HEK293 (cell line): Measurements from ENCODE around the gene CASQ2.

ENCODE experiments used
- ZNF530 ChIP-seq: fragments of 450-650 bp; formaldehyde crosslinking; IDR thresholded peaks from 2 replicates; pipeline ENCODE4 v1.5.1; 2016; ENCODE audit warnings: low read depth, missing biosample characterization, missing genetic modification characterization
- ZNF76 ChIP-seq: fragments of 450-650 bp; formaldehyde crosslinking; IDR thresholded peaks from 2 replicates; pipeline ENCODE4; 2016; ENCODE audit warnings: low read depth, missing biosample characterization, missing genetic modification characterization, borderline replicate concordance
- TF ChIP-seq, protein P1 (sequence below): fragments of 450-650 bp; formaldehyde crosslinking; IDR thresholded peaks from 2 replicates; pipeline ENCODE4 v1.5.1; 2016; ENCODE audit warnings: missing biosample characterization, missing genetic modification characterization
- TF ChIP-seq, protein P2 (sequence below): sonication (generic); formaldehyde crosslinking; IDR thresholded peaks from 2 replicates; pipeline ENCODE4 v1.8.1; 2022; ENCODE audit warnings: mild to moderate bottlenecking, moderate library complexity, missing genetic modification reagents
- TF ChIP-seq, protein P3 (sequence below): fragments of 450-650 bp; IDR thresholded peaks from 2 replicates; pipeline ENCODE4 v1.5.1; 2018; ENCODE audit warnings: missing biosample characterization, missing genetic modification characterization

DNA sequence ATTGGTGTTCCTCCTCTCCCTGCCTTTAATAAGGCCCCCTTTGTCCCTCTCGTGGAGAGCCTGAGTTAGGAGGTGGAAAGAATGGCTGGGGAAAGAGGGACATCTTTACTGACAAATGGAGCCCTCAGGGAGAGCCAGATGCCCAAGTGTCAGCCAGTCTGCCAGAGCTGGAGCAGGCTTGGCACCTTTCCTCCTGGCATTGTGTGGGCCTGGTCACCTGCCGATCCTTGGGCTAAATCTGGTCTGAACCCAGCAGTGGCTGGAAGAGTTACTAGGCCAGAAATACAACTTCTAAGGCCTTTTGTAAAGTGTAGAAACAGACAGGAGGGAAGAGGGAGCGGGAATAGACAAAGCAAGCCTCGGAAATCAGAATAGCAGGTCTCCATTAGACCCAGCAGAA, 101.8 kb downstream of the CASQ2 start:
- TF ChIP-seq ZNF76 (tag by site-specific recombination) (no peak), ZNF530 (tag by site-specific recombination) (no peak)
- TF ChIP-seq, protein P1, sequence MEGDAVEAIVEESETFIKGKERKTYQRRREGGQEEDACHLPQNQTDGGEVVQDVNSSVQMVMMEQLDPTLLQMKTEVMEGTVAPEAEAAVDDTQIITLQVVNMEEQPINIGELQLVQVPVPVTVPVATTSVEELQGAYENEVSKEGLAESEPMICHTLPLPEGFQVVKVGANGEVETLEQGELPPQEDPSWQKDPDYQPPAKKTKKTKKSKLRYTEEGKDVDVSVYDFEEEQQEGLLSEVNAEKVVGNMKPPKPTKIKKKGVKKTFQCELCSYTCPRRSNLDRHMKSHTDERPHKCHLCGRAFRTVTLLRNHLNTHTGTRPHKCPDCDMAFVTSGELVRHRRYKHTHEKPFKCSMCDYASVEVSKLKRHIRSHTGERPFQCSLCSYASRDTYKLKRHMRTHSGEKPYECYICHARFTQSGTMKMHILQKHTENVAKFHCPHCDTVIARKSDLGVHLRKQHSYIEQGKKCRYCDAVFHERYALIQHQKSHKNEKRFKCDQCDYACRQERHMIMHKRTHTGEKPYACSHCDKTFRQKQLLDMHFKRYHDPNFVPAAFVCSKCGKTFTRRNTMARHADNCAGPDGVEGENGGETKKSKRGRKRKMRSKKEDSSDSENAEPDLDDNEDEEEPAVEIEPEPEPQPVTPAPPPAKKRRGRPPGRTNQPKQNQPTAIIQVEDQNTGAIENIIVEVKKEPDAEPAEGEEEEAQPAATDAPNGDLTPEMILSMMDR (tag by site-specific recombination), result no peak
- TF ChIP-seq, protein P2, sequence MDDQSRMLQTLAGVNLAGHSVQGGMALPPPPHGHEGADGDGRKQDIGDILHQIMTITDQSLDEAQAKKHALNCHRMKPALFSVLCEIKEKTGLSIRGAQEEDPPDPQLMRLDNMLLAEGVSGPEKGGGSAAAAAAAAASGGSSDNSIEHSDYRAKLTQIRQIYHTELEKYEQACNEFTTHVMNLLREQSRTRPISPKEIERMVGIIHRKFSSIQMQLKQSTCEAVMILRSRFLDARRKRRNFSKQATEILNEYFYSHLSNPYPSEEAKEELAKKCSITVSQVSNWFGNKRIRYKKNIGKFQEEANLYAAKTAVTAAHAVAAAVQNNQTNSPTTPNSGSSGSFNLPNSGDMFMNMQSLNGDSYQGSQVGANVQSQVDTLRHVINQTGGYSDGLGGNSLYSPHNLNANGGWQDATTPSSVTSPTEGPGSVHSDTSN (CRISPR knock-in tag), result no peak
- TF ChIP-seq, protein P3, sequence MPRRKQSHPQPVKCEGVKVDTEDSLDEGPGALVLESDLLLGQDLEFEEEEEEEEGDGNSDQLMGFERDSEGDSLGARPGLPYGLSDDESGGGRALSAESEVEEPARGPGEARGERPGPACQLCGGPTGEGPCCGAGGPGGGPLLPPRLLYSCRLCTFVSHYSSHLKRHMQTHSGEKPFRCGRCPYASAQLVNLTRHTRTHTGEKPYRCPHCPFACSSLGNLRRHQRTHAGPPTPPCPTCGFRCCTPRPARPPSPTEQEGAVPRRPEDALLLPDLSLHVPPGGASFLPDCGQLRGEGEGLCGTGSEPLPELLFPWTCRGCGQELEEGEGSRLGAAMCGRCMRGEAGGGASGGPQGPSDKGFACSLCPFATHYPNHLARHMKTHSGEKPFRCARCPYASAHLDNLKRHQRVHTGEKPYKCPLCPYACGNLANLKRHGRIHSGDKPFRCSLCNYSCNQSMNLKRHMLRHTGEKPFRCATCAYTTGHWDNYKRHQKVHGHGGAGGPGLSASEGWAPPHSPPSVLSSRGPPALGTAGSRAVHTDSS, result no peak
